8988T (cell line): ENCODE results near the gene BAHCC1.

ENCODE experiments used
- DNase-seq: peaks from one replicate; pipeline ENCODE4 v3.0.0; 2011

Gene BAHCC1

GRCh38 chr17:81445642-81446503 is 50.6 kb downstream of the BAHCC1 start:
- no peak for DNase-seq

- no peak for DNase-seq
Observed at GRCh38 chr17:81447331-81447933, 52.2 kb downstream of the BAHCC1 start.

- no peak for DNase-seq
Observed at GRCh38 chr17:81448442-81448841, 53.2 kb downstream of the BAHCC1 start.

- no peak for DNase-seq
Observed at GRCh38 chr17:81448950-81449349, 53.7 kb downstream of the BAHCC1 start.

GRCh38 chr17:81449351-81449750 is 54.1 kb downstream of the BAHCC1 start:
- no peak for DNase-seq

- DNase-seq: no peak
Observed at GRCh38 chr17:81451823-81452222, 56.6 kb downstream of the BAHCC1 start.

- DNase-seq: no peak
Observed at GRCh38 chr17:81452551-81452950, 57.3 kb downstream of the BAHCC1 start.

- no peak for DNase-seq
Observed at GRCh38 chr17:81453076-81453475, 57.8 kb downstream of the BAHCC1 start.

GRCh38 chr17:81453712-81454111 is 58.5 kb downstream of the BAHCC1 start:
- no peak for DNase-seq

- no peak for DNase-seq
Observed at GRCh38 chr17:81454473-81454872, 59.2 kb downstream of the BAHCC1 start.

GRCh38 chr17:81455387-81455786 is 60.1 kb downstream of the BAHCC1 start:
- DNase-seq: no peak

- DNase-seq: no peak
Observed at GRCh38 chr17:81456091-81456490, 60.8 kb downstream of the BAHCC1 start.

GRCh38 chr17:81456798-81457197 is 61.5 kb downstream of the BAHCC1 start:
- DNase-seq: no peak

- no peak for DNase-seq
Observed at GRCh38 chr17:81457401-81457800, 62.1 kb downstream of the BAHCC1 start.

GRCh38 chr17:81457917-81458555 is 62.8 kb downstream of the BAHCC1 start:
- DNase-seq: no peak

- DNase-seq: no peak
Observed at GRCh38 chr17:81458628-81459027, 63.4 kb downstream of the BAHCC1 start.

- DNase-seq: no peak
Observed at GRCh38 chr17:81459224-81459623, 64.0 kb downstream of the BAHCC1 start.

- no peak for DNase-seq
Observed at GRCh38 chr17:81459864-81460263, 64.6 kb downstream of the BAHCC1 start.

- no peak for DNase-seq
Observed at GRCh38 chr17:81460856-81461460, 65.7 kb downstream of the BAHCC1 start.

- no peak for DNase-seq
Observed at GRCh38 chr17:81461607-81462500, 66.6 kb downstream of the BAHCC1 start.

- no peak for DNase-seq
Observed at GRCh38 chr17:81462506-81463125, 67.4 kb downstream of the BAHCC1 start.

GRCh38 chr17:81463506-81463905 is 68.2 kb downstream of the BAHCC1 start:
- no peak for DNase-seq
